Gastrocnemius medialis (tissue), 4 donors: ENCODE measurements around the gene ADAM22. TPM values are rescaled to one million over a fixed set of nuclear protein-coding genes. Genes with fewer than 3 reads are reported as not detected.

ENCODE experiments used
- ATAC-seq, 2 donors: fragments of 150-250 bp; one replicate each; pipeline ENCODE4 v1.9.1; 2016
- DNase-seq, 2 donors: peaks; one replicate each; pipeline ENCODE4 v3.0.0-alpha.2; 2019
- H3K27ac ChIP-seq, 4 donors: fragments of 200-600 bp; sonication (generic); 1 replicate in 1 of 4; 2 replicates in 3 of 4; pipeline ENCODE4 v1.5.1; 2016 to 2018; ENCODE audit warnings: mild to moderate bottlenecking in 2 of 4, moderate library complexity in 1 of 4
- H3K27me3 ChIP-seq, 3 donors: fragments of 200-600 bp; sonication (generic) in 2 of 3; 1 replicate in 1 of 3; 2 replicates in 2 of 3; pipeline versions ENCODE4 v1.5.1 to v1.6.0; 2016 to 2019; ENCODE audit warnings: mild to moderate bottlenecking in 1 of 3, moderate library complexity in 1 of 3
- H3K36me3 ChIP-seq, 2 donors: fragments of 200-600 bp; sonication (generic) in 1 of 2; one replicate each; pipeline ENCODE4 v1.5.1; 2017 to 2018
- H3K4me1 ChIP-seq, 2 donors: fragments of 200-600 bp; sonication (generic) in 1 of 2; one replicate each; pipeline ENCODE4 v1.5.1; 2016 to 2017; ENCODE audit warnings: mild to moderate bottlenecking in 2 of 2
- H3K4me3 ChIP-seq, 4 donors: fragments of 200-600 bp; sonication (generic) in 3 of 4; 1 replicate in 1 of 4; 2 replicates in 3 of 4; pipeline ENCODE4 v1.5.1; 2016 to 2019; ENCODE audit warnings: mild to moderate bottlenecking in 2 of 4
- H3K9me3 ChIP-seq, 3 donors: fragments of 200-600 bp; sonication (generic) in 2 of 3; 1 replicate in 1 of 3; 2 replicates in 2 of 3; pipeline ENCODE4 v1.5.1; 2016 to 2019
- CTCF ChIP-seq, 5 experiments: fragments of 450-650 bp in 3 of 5; fragments of 200-600 bp in 2 of 5; sonication (generic) in 2 of 5; IDR thresholded peaks in 4 of 5; conservative IDR thresholded peaks in 1 of 5; 1 replicate in 4 of 5; 2 replicates in 1 of 5; pipeline ENCODE4 v1.5.1; 2016 to 2019; ENCODE audit warnings: antibody characterized with exemption in 5 of 5, mild to moderate bottlenecking in 3 of 5, moderate library complexity in 3 of 5
- POLR2A ChIP-seq, 2 donors: fragments of 450-650 bp; IDR thresholded peaks; one replicate each; pipeline ENCODE4 v1.6.1; 2017; ENCODE audit warnings: antibody characterized with exemption in 2 of 2, mild to moderate bottlenecking in 2 of 2, moderate library complexity in 2 of 2
- in situ Hi-C, 4 donors: fragments of 200-750 bp; cut with MboI; loops; one replicate each; pipeline versions ENCODE4 v1.15.0 to v1.8.0; 2017; ENCODE audit warnings: low sequenced_read_pairs in 4 of 4
- intact Hi-C: fragments of 100-400 bp; cut with DNase I; formaldehyde crosslinking; loops from one replicate; pipeline ENCODE4 v1.15.1; 2023; ENCODE audit warnings: low total_unique reads
- total RNA-seq, 4 donors: library from RNA; depleted of rRNA; stranded (reverse); fragments of >200 nt; gene quantifications; one replicate each; pipeline versions ENCODE4 v1.1.0 to v1.2.3, GENCODE V29; 2016

Gene ADAM22
- total RNA-seq, 4 donors from 2014 or later: 0.07 to 0.31 (median 0.14) TPM

GRCh38 chr7:88223265-88223664 is 289.2 kb downstream of the ADAM22 start:
- no peak for DNase-seq
- Histone ChIP-seq H3K36me3 (no peaks in the 10 kb centered on the region), H3K9me3 (no peaks in the 10 kb centered on the region), H3K27ac (no peak overlapping the region), H3K4me1 (peaks cover 2 to 10% of the 10 kb centered on the region in 2 donors), H3K27me3 (no peaks in the 10 kb centered on the region), H3K4me3 (no peak overlapping the region)
- intact Hi-C loops: no loop called here
- no peak for TF ChIP-seq POLR2A (IDR thresholded peaks at IDR 0.05)
- no peak for TF ChIP-seq CTCF (IDR thresholded peaks at IDR 0.05 in 4 of 5, conservative IDR thresholded peaks at IDR 0.05 in 1 of 5)
- ATAC-seq: no peak
- in situ Hi-C loops: loop anchor here in 1 of 4 donors (25.0 kb wide), 1 partner anchor 336 kb away; the partner anchor contains the start of genes DBF4 and SLC25A40

- ATAC-seq: no peak
- no peaks in the 10 kb centered on the region for H3K4me1 ChIP-seq
- no peaks in the 10 kb centered on the region for H3K36me3 ChIP-seq
- H3K27ac ChIP-seq: no peak overlapping the region
- no peaks in the 10 kb centered on the region for H3K27me3 ChIP-seq
- no peak overlapping the region for H3K4me3 ChIP-seq
- TF ChIP-seq POLR2A (IDR thresholded peaks at IDR 0.05) (no peak), CTCF (IDR thresholded peaks at IDR 0.05 in 4 of 5, conservative IDR thresholded peaks at IDR 0.05 in 1 of 5) (no peak)
- DNase-seq: no peak
- in situ Hi-C loops (loop anchor here in 1 of 4 donors (25.0 kb wide), 1 partner anchor 337 kb away; the partner anchor contains the start of genes DBF4 and SLC25A40), intact Hi-C loops (no loop called here)
- H3K9me3 ChIP-seq: no peaks in the 10 kb centered on the region
Measured at GRCh38 chr7:88224601-88225275, 290.7 kb downstream of the ADAM22 start.

GRCh38 chr7:88226201-88226600 is 292.1 kb downstream of the ADAM22 start:
- DNase-seq (no peak), ATAC-seq (no peak)
- intact Hi-C loops (no loop called here), in situ Hi-C loops (no loop called here)
- Histone ChIP-seq H3K36me3 (no peaks in the 10 kb centered on the region), H3K9me3 (no peaks in the 10 kb centered on the region), H3K27me3 (no peaks in the 10 kb centered on the region), H3K4me1 (no peaks in the 10 kb centered on the region), H3K27ac (no peak overlapping the region), H3K4me3 (no peak overlapping the region)
- no peak for TF ChIP-seq POLR2A (IDR thresholded peaks at IDR 0.05)
- no peak for TF ChIP-seq CTCF (IDR thresholded peaks at IDR 0.05 in 4 of 5, conservative IDR thresholded peaks at IDR 0.05 in 1 of 5)

- ATAC-seq: no peak
- H3K4me3 ChIP-seq: no peak overlapping the region
- in situ Hi-C loops: no loop called here
- no peaks in the 10 kb centered on the region for H3K9me3 ChIP-seq
- no peak overlapping the region for H3K27ac ChIP-seq
- intact Hi-C loops: no loop called here
- no peaks in the 10 kb centered on the region for H3K27me3 ChIP-seq
- TF ChIP-seq POLR2A (IDR thresholded peaks at IDR 0.05) (no peak), CTCF (IDR thresholded peaks at IDR 0.05 in 4 of 5, conservative IDR thresholded peaks at IDR 0.05 in 1 of 5) (no peak)
- H3K4me1 ChIP-seq: no peaks in the 10 kb centered on the region
- H3K36me3 ChIP-seq: no peaks in the 10 kb centered on the region
- no peak for DNase-seq
Measured at GRCh38 chr7:88226886-88227516, 292.9 kb downstream of the ADAM22 start.
